Measurements from ENCODE around the gene TRABD2B. TPM values are rescaled to one million over a fixed set of nuclear protein-coding genes. Genes with fewer than 3 reads are reported as not detected.

TRABD2B gene
- total and polyA plus RNA-seq, 2 of the 13 experiments (the other 11 are each of a cell fraction or from before 2014, with no cell fraction given): 0.04 TPM; not detected in 1

DNA sequence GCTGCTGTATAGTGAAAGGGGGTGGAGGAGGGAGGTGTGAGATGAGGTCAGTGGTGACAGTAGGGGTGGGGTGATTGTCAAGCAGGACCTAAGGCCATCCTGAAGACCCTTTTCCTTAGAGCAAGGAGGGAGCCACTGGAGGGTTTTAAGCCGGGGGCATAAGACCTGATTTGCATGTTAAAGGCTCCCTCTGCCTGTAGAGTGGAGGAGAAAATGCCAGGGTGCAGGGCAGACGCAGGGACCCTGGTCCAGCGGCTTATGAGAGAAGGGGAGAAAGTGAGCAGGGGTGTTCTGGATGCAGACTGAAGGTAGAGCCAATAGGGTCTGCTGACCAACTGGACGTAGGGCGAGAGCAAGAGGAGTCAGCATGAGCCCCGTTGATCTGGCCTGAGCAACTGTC, 154.1 kb downstream of the TRABD2B start:
- Histone ChIP-seq H4K20me1 (ENCODE audit: insufficient read depth, low read length) (no peaks in the 10 kb centered on the region), H3K79me2 (ENCODE audit: insufficient read depth, low read length) (no peaks in the 10 kb centered on the region), H3K27ac (ENCODE audit: extremely low read length, insufficient read depth, low read length) (no peak overlapping the region), H2AFZ (ENCODE audit: low read length) (no peak overlapping the region), H3K4me1 (ENCODE audit: insufficient read depth, low read length) (peaks cover 77% of the 10 kb centered on the region), H3K9ac (ENCODE audit: insufficient read depth, low read depth, low read length) (no peak overlapping the region), H3K4me3 (replicated peaks in 1 of 3; ENCODE audit: insufficient read depth in 1 of 3, low read depth in 2 of 3, low read length in 3 of 3) (no peak overlapping the region), H3K4me2 (ENCODE audit: low read depth, low read length) (no peak overlapping the region), H3K36me3 (replicated peaks in 1 of 2; ENCODE audit: control insufficient read depth in 1 of 2, insufficient read depth in 2 of 2, low read length in 2 of 2) (no peaks in the 10 kb centered on the region), H3K27me3 (ENCODE audit: control insufficient read depth in 1 of 2, insufficient read depth in 2 of 2, low read length in 2 of 2) (no peaks in the 10 kb centered on the region), H3K9me3 (ENCODE audit: low read length) (no peaks in the 10 kb centered on the region)
- TF ChIP-seq ZNF451 (CRISPR knock-in tag; IDR thresholded peaks at IDR 0.05) (no peak), IKZF4 (CRISPR knock-in tag; IDR thresholded peaks at IDR 0.05; ENCODE audit: borderline replicate concordance, low read depth, not compliant biosample characterization) (no peak), SP140L (CRISPR knock-in tag; IDR thresholded peaks at IDR 0.05; ENCODE audit: borderline replicate concordance) (no peak), ZNF614 (CRISPR knock-in tag; IDR thresholded peaks at IDR 0.05; ENCODE audit: borderline replicate concordance) (no peak), ONECUT2 (CRISPR knock-in tag; IDR thresholded peaks at IDR 0.05) (no peak), TEAD3 (CRISPR knock-in tag; optimal IDR thresholded peaks at IDR 0.05; ENCODE audit: borderline replicate concordance) (no peak), REXO4 (CRISPR knock-in tag; IDR thresholded peaks at IDR 0.05; ENCODE audit: borderline replicate concordance) (no peak), ZFP41 (CRISPR knock-in tag; IDR thresholded peaks at IDR 0.05; ENCODE audit: borderline replicate concordance) (no peak)
- TF ChIP-seq, protein P1, sequence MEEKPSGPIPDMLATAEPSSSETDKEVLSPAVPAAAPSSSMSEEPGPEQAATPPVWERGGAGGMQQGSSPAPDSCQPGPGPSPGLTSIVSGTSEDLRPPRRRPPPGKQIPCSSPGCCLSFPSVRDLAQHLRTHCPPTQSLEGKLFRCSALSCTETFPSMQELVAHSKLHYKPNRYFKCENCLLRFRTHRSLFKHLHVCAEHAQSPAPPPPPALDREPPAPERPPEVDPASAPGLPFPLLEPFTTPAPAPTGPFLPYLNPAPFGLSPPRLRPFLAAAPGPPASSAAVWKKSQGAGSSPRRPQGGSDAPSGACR (CRISPR knock-in tag; IDR thresholded peaks at IDR 0.05): no peak
- TF ChIP-seq, protein P2, sequence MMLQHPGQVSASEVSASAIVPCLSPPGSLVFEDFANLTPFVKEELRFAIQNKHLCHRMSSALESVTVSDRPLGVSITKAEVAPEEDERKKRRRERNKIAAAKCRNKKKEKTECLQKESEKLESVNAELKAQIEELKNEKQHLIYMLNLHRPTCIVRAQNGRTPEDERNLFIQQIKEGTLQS (CRISPR knock-in tag; IDR thresholded peaks at IDR 0.05): no peak
- BruUV-seq (replicated peaks): no TSS peak
- intact Hi-C loops (cut with micrococcal nuclease; ENCODE audit: unreplicated experiment) (no loop called here), in situ Hi-C loops (cut with HindIII; ENCODE audit: extremely low pct_ligation_motif_present, low pct_unique_long_range_greater_than_20kb) (no loop called here)
- ChIA-PET POLR2A (interaction anchor here (1.7 kb wide), 1 partner anchor 9 kb away, joined by 7 read pairs; no protein-coding TSS in a partner anchor), CTCF (ENCODE audit: low intra/inter-chr PET ratio, low total read pairs) (no interaction called here)
- ATAC-seq: no peak
- no peak for DNase-seq (ENCODE audit: low spot score)
- no peak for FAIRE-seq
- 92% methylated on average over 6 of the region's 6 CpGs for WGBS (ENCODE audit: low lambda C conversion rate)
